ENCODE measurements around the gene ZCWPW1.

- TF ChIP-seq EZH2 (IDR thresholded peaks at IDR 0.05) (no peak), POLR2AphosphoS5 (IDR thresholded peaks at IDR 0.05; ENCODE audit: borderline replicate concordance, low read depth, low read length) (no peak)
These were observed 14.8 kb upstream of the ZCWPW1 start for GRCh38 chr7:100443096-100443840.

All from SK-N-MC (cell line).